CD4-positive, alpha-beta T cell treated with Interleukin-4 for 1 hour (primary cell): Measurements from ENCODE around the gene VAV2.

Experiments
- DNase-seq, 2 donors: peaks; one replicate each; pipeline ENCODE4 v3.0.0-alpha.2; 2020 to 2022

VAV2 gene

DNA sequence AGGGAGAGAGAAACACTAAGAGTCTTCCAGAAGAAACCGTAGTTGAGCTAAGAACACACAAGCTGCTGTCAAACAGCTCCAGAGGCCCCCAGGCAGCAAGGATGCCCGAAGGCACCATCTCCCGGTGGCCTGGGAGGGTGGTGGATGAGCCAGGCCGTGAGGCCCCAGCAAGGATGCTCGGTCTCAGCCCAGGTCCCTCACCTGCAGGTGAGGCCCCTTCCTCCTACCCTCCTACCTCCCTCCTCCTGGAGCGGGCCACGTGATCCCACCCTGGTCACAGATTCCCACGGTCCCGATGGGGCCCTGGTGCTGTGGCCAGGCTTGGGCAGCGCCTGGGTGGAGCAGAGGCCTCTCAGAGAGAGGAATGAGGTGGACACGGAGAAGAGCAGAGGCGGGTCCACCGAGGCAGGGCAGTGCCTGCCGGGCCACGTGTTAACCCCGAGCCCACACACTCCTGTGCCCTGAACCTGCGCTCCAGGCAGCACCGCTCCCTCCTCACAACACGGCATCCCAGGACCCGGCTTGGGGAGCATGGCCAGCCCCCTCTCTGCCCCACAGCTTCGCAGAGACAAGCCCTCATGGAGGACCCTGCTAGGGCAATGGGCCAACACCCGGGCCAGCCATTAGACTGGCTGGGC is 158.6 kb downstream of the VAV2 start:
- no peak for DNase-seq

DNA sequence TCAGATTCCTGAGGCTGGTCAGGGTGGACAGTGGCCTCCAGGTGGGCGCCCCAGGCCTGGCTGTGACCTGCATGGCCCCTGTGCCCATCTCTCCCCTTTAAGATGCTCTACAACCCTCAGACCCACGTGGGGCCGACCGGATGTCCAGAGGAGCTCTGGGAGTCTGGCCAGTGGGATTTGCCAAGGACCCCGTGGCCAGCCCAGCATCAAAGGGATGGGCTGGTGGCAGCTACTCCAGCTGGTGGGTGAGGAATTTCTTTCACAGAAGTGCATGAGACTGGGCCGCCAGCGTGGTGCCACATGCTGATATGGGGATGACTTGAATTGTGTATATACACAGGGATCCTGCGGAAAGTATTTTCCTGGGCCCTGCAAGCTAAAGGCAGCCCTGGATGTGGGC is 159.2 kb downstream of the VAV2 start:
- no peak for DNase-seq

DNA sequence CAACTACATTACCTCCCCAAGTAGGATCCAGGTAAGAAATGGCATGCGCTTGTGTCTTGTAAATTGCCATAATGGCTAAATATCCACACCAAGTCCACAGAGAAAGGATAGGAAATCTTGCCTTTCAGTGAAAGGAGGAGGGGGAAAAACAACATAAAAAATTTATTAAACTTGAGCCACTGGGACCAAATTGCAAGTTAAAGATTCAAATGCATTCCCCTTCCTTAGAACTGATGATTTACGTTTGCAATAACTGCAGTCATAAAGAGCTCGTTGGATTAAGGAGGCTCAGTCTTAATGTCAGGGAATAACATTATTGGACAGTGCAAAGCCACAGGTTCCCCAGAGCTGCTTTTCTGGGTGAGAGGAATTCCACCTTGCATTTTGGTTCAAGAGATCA is 161.4 kb downstream of the VAV2 start:
- no peak for DNase-seq

DNA sequence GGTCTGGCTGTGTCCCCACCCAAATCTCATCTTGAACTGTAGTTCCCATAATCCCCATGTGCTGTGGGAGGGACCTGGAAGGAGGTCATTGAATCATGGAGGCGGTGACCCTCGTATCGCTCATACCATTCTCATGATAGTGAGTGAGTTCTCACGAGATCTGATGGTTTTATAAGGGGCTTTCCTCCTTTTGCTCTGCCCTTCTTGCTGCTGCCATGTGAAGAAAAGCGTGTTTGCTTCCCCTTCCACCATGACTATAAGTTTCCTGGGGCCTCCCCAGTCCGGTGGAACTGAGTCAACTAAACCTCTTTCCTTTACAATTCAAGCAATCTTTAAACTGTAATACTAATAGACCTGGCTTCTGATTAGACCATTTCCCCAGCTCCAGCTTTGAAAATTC is 161.8 kb downstream of the VAV2 start:
- no peak for DNase-seq

DNA sequence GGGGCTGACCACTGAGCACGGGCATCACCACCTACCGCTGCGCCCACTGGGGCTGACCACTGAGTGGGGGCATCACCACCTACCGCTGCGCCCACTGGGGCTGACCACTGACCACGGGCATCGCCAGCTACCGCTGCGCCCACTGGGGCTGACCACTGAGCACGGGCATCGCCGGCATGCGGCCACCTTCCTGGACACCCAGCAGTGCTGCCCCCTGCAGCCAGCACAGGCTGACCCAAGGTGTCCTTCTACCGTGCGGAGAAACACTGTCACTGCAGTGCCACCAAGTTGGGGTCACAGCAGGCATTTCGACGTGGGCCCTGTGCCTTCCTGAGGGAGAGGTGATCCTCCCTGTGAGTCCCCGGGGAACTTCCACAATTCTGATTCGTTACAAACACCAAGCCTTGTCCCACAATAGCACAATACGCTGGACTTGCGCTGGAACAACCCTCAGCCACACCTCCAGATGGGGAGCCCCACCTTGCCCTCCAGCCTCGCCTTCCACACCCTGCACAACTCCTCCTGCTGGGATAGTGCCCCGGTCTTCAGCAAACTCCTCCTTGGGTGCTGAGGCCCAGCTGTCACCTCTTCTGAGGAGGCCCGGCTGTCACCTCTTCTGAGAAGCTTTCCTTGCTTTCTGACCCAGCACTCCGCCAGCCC is 163.7 kb downstream of the VAV2 start:
- DNase-seq: no peak

DNA sequence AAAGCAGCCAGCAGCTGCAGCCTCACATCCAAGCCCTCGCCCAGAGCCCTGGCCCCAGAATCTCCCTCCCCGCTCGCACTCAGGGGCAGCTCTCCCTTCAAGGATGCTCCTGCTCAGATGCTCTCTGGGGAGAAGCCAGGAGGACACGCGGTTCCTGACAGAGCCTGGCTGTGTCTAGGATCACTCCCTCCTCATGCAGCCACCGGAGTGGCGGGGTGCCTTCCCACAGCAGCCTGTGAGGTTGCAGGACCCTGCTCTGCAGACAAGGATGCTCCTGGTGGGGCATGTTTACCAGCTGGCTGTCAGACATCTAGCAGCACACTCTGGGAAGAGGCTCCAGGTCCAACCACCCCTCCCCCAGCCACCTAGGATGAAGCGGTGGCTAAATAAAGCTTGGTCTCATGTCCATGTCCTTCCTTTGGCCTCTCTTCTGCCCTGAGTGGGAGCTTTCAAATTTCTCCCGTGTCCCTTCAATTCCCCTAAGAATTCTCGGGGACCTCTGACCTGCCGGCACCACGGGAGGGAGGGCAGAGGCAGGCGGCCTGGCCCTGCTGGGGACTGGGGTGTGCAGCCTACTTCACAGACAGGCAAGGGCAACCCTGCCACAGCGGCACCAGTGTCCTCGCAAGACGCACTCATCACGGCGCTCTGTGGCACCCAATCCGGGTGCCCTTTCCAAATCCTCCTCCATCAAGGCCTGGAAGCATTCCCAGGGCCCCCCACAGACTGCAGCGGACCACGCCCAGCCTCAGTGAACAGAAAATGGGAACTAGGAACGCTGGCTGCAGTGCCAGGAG is 165.6 kb downstream of the VAV2 start:
- DNase-seq: no peak

DNA sequence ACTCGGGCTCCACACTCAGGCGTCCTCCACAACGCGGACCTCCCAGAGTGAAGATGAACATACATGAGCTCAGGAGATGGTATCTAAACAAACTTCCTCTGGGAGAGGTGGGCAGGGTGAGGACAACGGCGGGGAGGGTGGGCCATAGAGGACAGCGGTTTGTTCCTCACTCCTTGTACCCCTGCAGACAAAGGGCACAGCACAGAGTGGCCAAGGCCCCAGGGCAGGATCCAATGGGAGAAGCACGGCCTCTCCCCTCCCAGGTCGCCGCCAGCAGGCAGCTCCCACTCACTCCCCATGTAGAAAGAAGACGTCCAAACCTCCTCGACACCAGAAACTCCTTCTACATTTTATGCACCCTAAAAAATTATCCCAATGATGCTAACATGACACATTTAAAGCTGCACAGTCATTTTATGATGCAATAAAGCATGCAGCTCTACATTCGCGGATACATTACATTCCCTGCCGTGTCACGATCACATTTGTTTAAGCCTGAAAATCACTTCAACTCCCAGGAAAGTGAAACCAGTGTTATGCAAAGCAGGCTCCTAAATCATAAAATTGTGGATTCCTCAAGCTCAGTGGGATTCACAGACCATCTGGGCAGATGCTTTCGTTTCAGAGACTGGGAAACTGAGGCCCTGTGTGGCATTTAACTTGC is 166.4 kb downstream of the VAV2 start:
- DNase-seq: no peak

DNA sequence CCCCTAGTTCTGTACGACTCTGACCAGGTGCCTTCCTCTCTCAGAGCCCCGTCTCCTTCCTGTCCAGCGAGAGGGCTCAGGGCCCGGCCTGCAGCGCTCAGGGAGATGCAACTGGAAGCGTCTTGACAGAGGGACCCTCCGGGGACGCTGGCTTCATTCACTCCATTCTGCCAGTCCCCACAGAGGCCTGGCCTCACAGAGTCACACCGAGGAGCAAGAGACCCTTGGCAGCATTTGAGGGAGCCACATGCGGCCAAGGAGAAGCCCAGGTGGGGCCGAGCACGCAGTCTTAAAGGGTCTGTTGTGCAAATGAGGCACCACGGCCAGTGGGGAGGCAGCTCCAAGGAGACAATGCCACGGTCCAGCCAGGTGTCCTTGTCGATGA is 167.3 kb downstream of the VAV2 start:
- DNase-seq: no peak

DNA sequence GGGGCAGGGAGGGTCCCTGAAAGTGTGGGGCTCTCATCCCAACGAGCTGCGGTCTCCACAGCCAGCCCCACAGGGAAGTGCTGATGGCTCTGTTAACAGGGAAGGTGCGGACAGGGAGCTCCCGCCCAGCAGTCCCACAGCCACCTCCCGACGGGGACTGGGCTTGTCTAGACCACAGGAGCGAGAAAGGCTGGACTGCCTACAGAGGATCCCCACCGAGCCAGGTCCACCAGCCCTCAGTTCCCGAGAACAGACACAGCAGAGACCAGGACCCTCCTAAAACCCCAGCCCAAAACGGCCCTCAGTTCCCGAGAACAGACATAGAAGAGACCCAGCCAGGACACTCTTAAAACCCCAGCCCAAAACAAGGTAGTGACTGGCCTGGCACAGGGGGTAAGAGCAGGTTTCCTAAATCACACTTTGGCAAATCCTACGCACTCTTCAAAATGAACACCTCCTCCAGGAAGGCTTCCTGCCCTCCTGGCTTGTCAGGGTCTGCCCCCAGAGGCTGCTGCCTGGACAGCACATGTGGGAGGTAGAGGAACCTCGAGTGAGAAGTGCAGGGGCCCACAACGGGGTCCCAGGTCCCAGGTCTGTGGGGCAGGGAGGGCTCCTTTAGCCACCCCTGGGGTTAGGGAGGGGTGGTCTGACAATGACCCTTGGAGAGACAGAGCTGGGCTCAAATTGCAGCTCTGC is 167.9 kb downstream of the VAV2 start:
- DNase-seq: no peak

DNA sequence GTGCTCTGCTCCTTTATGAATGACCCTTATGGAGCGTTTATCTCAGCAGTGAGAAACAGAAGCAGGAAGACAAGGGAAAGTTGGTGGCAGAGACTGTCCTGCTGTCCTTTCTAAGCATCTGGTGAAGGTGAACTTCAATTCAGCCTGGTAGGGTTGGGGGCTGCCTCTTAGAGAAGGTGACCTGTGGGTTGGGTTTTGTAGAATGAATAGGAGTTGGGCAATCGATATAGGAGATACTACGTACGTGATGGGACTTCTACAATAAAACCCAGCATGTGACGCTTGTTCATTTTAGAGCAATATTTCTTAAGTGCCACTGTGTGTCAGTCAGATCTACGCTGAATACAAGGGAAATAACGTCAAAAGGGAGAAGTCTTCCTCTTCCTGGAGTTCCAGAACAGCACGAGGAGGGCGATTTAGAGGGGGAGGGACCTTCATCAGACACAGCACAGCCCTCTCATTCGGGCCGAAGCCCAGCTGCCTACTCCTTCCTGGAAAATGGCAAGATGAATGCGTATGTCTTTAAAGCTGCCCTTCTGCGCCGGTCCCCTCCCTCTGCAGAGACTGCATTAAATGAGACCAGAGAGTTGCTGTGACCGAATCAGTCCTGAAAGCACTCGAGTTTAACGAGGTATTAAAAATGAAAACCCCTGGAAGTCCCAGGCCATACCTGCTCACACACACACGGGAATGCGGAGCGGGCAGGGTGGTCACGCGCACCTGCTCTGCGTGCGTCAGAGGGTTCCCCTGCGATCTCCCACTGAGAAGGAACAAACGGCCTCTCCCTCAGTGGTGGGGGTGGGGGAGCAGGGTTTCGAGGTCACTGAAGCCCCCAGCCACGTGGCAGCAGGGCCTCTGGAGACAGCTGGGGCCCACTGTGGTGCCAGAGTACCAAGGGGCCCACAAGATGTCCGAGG is 168.7 kb downstream of the VAV2 start:
- DNase-seq: peak in 1 of 2 donors; percentile 33

DNA sequence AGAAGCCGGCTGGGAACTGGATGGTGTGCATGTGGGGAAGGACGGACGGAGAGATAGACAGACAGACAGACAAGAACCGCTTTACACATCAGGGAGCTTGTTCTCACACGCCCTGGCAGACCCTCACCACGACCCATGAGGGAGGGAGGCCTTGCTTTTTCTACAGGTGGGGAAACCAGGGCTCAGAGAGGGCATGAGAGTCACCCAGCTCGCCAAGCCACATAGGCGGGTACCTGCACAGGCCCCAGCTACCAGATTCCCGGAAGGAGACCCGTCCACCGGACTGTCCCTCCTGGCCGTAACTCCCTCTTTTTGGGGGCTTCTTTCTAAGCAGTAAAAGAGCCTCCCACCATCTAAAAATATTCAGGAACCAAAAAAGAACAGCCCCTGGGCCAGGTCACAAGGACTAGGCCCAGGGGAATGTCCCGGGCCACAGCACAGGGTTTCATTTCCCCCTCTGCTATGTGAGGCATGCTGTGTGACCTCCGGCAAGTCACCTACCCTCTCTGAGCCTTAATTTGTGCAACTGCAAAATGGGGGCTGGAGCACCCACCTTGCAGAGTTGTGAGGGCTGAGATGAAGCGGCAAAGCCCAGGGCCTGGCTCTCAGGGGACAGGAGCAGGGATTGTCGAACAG is 169.6 kb downstream of the VAV2 start:
- peak in 1 of 2 donors; percentile 48 for DNase-seq

DNA sequence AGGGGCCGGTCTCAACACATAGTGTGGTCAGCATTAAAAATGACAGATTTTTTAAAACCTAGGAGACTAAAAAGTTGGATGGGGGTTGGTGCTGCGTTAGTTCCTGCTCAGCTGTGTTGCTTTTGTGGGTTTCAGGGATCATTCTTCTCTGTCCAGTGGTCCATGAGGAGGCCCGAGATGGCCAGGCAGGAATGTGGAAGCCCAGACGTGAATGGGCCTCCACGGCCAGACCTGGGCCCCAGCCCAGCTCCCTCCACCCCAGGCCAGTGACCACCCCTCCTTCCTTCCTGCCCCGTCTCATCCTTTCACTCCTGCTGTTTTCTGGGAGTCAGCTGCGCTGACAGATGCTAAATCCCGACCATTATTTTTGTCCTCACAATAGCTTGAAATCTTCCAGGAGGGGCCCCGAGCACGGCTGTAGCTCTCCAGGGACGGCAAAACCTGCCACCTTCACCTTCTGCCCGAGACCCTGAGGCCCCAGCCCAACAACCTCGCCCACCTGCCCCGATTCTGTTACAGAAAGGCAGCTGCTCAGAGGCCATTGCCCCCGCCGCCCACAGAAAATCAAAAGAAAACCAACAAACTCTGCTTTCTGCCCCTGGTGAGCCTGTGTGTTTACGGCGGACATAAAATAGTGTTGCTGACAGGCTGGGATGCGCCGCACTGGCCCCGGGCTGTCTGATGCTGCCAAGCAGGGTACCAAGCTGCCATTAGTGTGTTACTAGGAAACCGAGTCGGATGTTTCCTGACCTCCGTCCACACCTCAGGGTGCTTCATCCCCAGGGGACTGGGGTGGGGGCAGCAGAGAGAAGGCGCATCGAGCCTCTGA is 170.3 kb downstream of the VAV2 start:
- DNase-seq: peak in 1 of 2 donors; percentile 61

DNA sequence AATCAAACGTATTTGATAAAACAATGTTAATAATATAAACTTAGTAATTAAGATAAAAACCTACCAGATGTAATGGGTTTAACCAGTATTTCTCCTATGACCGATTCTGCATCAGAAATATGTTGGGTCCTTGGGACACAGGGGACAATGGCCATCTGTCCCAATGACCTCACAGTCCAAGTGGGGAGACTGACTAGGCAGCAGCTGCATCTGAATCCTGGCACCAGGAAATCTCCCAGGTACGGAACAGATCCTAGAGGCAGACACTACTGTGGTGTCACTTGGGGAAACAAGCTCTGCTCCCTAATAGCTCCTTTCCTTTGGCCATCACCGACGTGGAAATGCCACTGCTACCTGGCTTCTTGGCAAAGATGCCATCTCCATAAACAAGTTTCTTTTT is 172.2 kb downstream of the VAV2 start:
- DNase-seq: no peak

DNA sequence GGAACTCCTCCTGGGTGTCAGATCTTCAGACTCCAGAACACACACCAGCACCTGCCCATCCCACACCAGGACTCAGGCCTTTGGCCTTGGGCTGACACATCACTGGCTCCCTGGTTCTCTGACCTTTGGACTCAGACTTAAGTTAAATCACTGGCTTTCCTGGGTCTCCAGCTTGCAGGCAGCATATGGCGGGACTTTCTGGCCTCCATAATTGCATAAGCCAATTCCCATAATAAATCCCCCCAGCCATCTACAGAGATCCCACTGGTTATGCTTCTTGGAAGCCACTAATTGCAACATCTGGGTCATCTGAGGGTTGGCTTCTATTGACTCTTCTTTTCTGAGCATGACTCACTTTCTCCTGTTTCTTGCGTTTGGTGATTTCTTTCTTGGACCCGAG is 173.7 kb downstream of the VAV2 start:
- DNase-seq: no peak

DNA sequence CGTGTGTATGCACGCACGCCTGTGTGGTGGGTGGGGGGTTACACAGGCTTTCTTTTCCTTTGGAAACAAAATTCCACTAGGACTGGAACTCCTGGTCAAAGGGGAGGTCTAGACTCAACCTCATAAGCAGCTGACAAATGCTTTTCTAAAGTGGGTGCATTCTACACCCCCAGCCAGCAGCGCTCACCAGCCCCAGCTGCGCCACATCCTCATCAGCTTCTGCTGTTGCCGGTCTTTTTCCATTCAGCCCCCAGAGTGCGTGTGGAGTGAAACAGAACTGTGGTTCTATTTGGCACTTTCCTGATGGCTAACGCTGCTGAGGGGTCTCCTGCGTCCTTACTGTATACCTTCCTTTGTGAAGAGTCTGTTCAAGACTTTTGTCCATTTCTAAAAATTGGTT is 176.3 kb downstream of the VAV2 start:
- no peak for DNase-seq

DNA sequence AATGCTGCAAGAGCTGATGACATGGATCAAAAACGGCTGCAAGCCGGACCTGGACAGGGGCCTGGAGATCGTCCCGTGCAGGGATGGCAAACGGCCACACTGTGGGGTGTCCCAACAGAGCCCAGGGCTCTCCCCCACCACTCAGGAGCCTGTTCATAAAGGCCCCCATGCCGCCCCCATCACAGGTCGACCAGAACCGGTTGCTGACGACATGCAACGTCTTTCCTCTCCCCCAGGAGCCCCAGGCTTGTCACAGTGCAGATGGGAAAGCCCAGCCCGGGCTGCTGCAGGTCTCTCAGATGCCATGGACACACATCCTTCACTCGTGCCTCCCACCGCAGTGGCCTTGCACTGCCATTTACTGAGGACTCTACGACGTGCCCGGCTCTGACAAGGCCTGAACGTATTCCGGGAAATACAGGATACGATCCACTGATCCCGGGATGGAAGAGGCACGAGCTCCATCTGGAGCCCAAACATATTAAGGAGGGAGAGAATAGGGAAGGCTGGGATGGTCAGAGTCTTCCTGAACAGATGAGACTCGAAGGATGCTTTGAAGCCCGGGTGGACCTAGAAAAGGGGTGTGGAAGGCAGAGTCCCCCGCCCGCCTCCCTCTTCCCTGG is 177.4 kb downstream of the VAV2 start:
- DNase-seq: no peak

DNA sequence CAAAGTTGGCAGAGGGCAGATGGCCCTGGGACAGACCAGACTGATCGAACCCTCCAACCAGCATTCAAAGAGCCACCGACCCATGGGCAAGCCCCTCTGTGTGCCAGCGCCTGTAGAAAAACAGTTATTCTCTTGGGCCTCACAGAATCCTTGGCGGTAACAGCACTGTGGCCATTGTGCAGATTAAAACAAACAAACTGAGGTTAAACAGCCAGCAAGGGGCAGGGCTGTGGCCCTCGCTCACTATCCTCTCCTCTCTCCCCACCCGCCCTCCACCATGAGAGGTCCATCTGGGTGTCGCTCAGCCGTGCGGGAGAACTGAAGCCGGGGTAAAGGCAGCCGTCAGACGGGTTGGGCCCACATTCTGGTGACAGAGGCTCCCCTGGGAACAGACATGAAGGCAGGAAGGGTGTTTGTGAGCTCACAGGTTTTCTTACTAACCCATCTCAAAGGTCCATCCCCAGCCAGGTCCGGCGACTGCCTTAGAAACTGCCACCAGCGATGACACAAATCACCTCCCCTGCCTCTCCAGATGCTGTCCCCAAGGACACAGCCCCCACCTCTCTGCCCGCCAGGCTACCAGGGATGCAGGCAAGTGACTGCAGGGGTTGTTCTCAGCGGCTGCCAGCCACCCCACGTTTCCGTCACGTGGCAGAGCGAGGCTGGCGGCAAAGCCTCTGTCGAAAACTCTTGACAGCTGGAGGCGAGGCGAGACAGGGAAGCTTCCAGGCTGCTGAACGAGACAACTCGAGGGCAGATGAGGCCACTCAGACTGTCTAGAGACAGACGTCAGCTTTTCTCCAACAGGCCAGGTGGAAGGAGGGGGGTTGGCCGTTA is 178.2 kb downstream of the VAV2 start:
- no peak for DNase-seq

DNA sequence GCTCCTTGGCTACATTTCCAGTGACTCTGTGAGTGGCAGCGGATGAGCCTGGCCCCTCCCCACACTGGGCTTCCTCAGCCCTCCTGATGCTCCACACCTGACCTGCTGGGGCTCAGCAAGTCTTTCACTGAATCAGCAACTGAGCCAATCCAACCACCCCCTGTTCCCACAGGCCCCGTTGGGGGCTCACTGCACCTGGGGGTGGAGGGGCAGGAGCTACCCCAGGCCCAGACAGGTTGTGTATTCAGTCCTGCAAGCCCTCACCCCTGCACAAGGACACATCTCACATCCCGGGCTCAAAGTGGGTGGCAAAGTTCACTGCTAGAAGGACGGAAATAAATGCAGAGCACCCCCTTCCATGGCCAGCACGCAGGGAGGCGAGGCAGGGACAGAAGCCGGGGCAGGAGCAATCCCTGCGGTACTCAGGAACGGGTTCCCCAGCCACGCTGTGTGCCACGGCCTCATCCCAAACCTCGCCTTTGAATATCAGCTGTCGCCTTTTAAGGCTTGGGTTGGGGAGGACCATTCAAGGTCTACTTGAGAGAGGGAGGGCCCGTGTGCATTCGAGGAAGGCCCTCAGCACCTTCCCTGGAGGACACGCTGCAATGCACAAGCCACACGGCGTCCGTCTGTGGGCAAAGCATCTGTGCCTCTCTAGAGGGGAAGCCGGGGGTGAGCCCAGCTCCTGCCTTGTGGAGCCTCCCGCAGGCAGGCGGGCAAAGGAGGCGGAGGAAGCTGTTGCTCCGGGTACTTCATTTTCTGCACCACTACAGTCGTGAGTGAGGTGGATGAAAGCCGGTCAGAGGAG is 179.0 kb downstream of the VAV2 start:
- DNase-seq: no peak
